Measurements from ENCODE around the gene WWC1. TPM values are rescaled to one million over a fixed set of nuclear protein-coding genes. Genes with fewer than 3 reads are reported as not detected.

WWC1 gene
- total RNA-seq, 1 donor from 2014 or later, result 118 TPM

GRCh38 chr5:168407211-168407610 is 115.8 kb downstream of the WWC1 start:
- Histone ChIP-seq H3K27me3 (ENCODE audit: control insufficient read depth, insufficient read depth, low read length) (no peaks in the 10 kb centered on the region), H3K4me3 (ENCODE audit: low read depth, low read length) (no peak overlapping the region), H3K36me3 (ENCODE audit: control insufficient read depth, insufficient read depth, low read length) (peaks cover 3% of the 10 kb centered on the region)
- no peak for DNase-seq (ENCODE audit: low read depth)
- TF ChIP-seq CTCF (IDR thresholded peaks at IDR 0.05; ENCODE audit: insufficient read depth, low read length, poor library complexity, severe bottlenecking), result no peak

- Histone ChIP-seq H3K27me3 (ENCODE audit: control insufficient read depth, insufficient read depth, low read length) (no peaks in the 10 kb centered on the region), H3K4me3 (ENCODE audit: low read depth, low read length) (no peak overlapping the region), H3K36me3 (ENCODE audit: control insufficient read depth, insufficient read depth, low read length) (peaks cover 3% of the 10 kb centered on the region)
These were observed 117.3 kb downstream of the WWC1 start for GRCh38 chr5:168408561-168409305.

GRCh38 chr5:168409591-168410458 is 118.4 kb downstream of the WWC1 start:
- no peak overlapping the region for H3K4me3 ChIP-seq (ENCODE audit: low read depth, low read length)
- H3K27me3 ChIP-seq (ENCODE audit: control insufficient read depth, insufficient read depth, low read length), result no peaks in the 10 kb centered on the region
- no peak for TF ChIP-seq CTCF (IDR thresholded peaks at IDR 0.05; ENCODE audit: insufficient read depth, low read length, poor library complexity, severe bottlenecking)
- peaks cover 3% of the 10 kb centered on the region for H3K36me3 ChIP-seq (ENCODE audit: control insufficient read depth, insufficient read depth, low read length)
- no peak for DNase-seq (ENCODE audit: low read depth)

More at GRCh38 chr5:168408561-168409305, 117.3 kb downstream of the WWC1 start:
- no peak for DNase-seq (ENCODE audit: low read depth)
- no peak for TF ChIP-seq CTCF (IDR thresholded peaks at IDR 0.05; ENCODE audit: insufficient read depth, low read length, poor library complexity, severe bottlenecking)

GRCh38 chr5:168411871-168412270 is 120.4 kb downstream of the WWC1 start:
- Histone ChIP-seq H3K27me3 (ENCODE audit: control insufficient read depth, insufficient read depth, low read length) (no peaks in the 10 kb centered on the region), H3K36me3 (ENCODE audit: control insufficient read depth, insufficient read depth, low read length) (peaks cover 3% of the 10 kb centered on the region), H3K4me3 (ENCODE audit: low read depth, low read length) (no peak overlapping the region)
- DNase-seq (ENCODE audit: low read depth), result no peak
- TF ChIP-seq CTCF (IDR thresholded peaks at IDR 0.05; ENCODE audit: insufficient read depth, low read length, poor library complexity, severe bottlenecking), result no peak

GRCh38 chr5:168413062-168413461 is 121.6 kb downstream of the WWC1 start:
- H3K27me3 ChIP-seq (ENCODE audit: control insufficient read depth, insufficient read depth, low read length), result no peaks in the 10 kb centered on the region
- peaks cover 3% of the 10 kb centered on the region for H3K36me3 ChIP-seq (ENCODE audit: control insufficient read depth, insufficient read depth, low read length)
- no peak overlapping the region for H3K4me3 ChIP-seq (ENCODE audit: low read depth, low read length)
- TF ChIP-seq CTCF (IDR thresholded peaks at IDR 0.05; ENCODE audit: insufficient read depth, low read length, poor library complexity, severe bottlenecking), result no peak
- DNase-seq (ENCODE audit: low read depth), result no peak
